Stimulated activated CD8-positive, alpha-beta memory T cell treated with anti-CD3 and anti-CD28 coated beads, Interleukin-15, amount 100 ng/mL, for 24 hours (primary cell): ENCODE data around the gene TMEM100.
"Not testable (repeated sequence)": the region's sequence is repeated elsewhere in the genome, so short reads cannot be mapped to it uniquely, and the experiment has no call there.

Source experiments
- DNase-seq: peaks from one replicate; pipeline ENCODE4 v3.0.0-alpha.2; 2020; ENCODE audit warnings: low read depth

Gene TMEM100

GRCh38 chr17:55687037-55687436, 35.6 kb downstream of the TMEM100 start:
- no peak for DNase-seq

- no peak for DNase-seq
Observed at GRCh38 chr17:55683550-55684315, 38.9 kb downstream of the TMEM100 start.

GRCh38 chr17:55681342-55681700, 41.3 kb downstream of the TMEM100 start:
- no peak for DNase-seq

GRCh38 chr17:55680686-55681341, 41.9 kb downstream of the TMEM100 start:
- DNase-seq = no peak

- DNase-seq = no peak
Observed at GRCh38 chr17:55677446-55677845, 45.2 kb downstream of the TMEM100 start.

GRCh38 chr17:55676274-55676673, 46.4 kb downstream of the TMEM100 start:
- DNase-seq = no peak

GRCh38 chr17:55673743-55674506, 48.7 kb downstream of the TMEM100 start:
- no peak for DNase-seq

- no peak for DNase-seq
Observed at GRCh38 chr17:55672585-55673501, 49.8 kb downstream of the TMEM100 start.

GRCh38 chr17:55672010-55672409, 50.7 kb downstream of the TMEM100 start:
- DNase-seq = not testable (repeated sequence)
